ENCODE results near the gene GRPEL2.
"Not testable (repeated sequence)": the region's sequence is repeated elsewhere in the genome, so short reads cannot be mapped to it uniquely, and the experiment has no call there.

GRPEL2 gene

DNA sequence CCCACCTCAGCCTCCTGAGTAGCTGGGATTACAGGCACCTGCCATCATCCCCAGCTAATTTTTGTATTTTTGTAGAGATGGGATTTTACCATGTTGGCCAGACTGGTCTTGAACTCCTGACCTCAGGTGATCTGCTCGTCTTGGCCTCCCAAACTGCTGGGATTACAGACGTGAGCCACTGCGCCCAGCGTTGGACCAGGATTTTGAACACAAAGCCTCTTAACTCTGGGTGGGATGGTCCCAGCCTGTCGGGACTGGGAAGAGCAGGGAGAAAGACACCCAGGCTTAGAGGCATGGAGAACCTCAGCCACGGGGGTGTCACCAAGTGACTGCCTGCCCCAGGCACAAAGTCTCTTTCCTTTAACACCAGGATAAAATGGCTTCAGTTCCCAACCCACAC, 45.8 kb downstream of the GRPEL2 start:
- not testable (repeated sequence) for H3K4me1 ChIP-seq (ENCODE audit: control insufficient read depth, insufficient read depth, low read length); H3K27me3 ChIP-seq (ENCODE audit: control insufficient read depth, insufficient read depth, low read length); H3K9me3 ChIP-seq (replicated peaks; ENCODE audit: low read length); H3K4me2 ChIP-seq (ENCODE audit: low read length); H3K4me3 ChIP-seq (ENCODE audit: low read length); H3K9ac ChIP-seq (ENCODE audit: low read depth, low read length); H3K36me3 ChIP-seq (ENCODE audit: insufficient read depth, low read length)

- Histone ChIP-seq H3K4me3 (ENCODE audit: low read length) (no peak overlapping the region), H3K9me3 (replicated peaks; ENCODE audit: low read length) (no peaks in the 10 kb centered on the region), H3K4me1 (ENCODE audit: control insufficient read depth, insufficient read depth, low read length) (peaks cover 6% of the 10 kb centered on the region), H3K9ac (ENCODE audit: low read depth, low read length) (no peak overlapping the region), H3K27me3 (ENCODE audit: control insufficient read depth, insufficient read depth, low read length) (no peaks in the 10 kb centered on the region), H3K4me2 (ENCODE audit: low read length) (no peak overlapping the region), H3K36me3 (ENCODE audit: insufficient read depth, low read length) (no peaks in the 10 kb centered on the region)
These were observed 46.2 kb downstream of the GRPEL2 start for GRCh38 chr5:149391524-149391923.

DNA sequence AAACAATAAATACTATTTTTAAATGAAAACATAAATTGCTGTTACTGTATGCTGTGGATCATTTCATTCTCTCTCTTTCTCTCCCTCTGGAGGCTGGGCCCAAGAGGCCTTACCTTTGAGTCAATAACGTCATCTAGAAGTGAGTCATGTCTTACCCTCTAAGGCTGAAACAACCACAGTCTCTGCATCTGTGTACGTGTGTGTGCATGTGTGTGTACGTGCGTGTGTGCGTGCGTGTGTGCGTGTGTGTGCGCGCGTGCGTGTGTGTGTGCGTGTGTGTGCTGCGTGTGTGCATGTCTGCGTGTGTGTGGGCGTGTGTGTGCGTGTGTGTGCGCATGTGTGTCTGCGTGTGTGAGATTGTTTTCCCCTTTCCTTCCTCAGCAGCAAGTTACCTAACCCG, 47.4 kb downstream of the GRPEL2 start:
- H3K27me3 ChIP-seq (ENCODE audit: control insufficient read depth, insufficient read depth, low read length): no peaks in the 10 kb centered on the region
- H3K4me1 ChIP-seq (ENCODE audit: control insufficient read depth, insufficient read depth, low read length): peaks cover 5% of the 10 kb centered on the region
- H3K9ac ChIP-seq (ENCODE audit: low read depth, low read length): no peak overlapping the region
- H3K4me3 ChIP-seq (ENCODE audit: low read length): no peak overlapping the region
- no peaks in the 10 kb centered on the region for H3K9me3 ChIP-seq (replicated peaks; ENCODE audit: low read length)
- H3K4me2 ChIP-seq (ENCODE audit: low read length): no peak overlapping the region
- H3K36me3 ChIP-seq (ENCODE audit: insufficient read depth, low read length): no peaks in the 10 kb centered on the region

- not testable (repeated sequence) for H3K4me2 ChIP-seq (ENCODE audit: low read length); H3K4me3 ChIP-seq (ENCODE audit: low read length); H3K9ac ChIP-seq (ENCODE audit: low read depth, low read length); H3K36me3 ChIP-seq (ENCODE audit: insufficient read depth, low read length); H3K27me3 ChIP-seq (ENCODE audit: control insufficient read depth, insufficient read depth, low read length); H3K4me1 ChIP-seq (ENCODE audit: control insufficient read depth, insufficient read depth, low read length); H3K9me3 ChIP-seq (replicated peaks; ENCODE audit: low read length)
These were observed 49.7 kb downstream of the GRPEL2 start for GRCh38 chr5:149394996-149395395.

- Histone ChIP-seq H3K9me3 (replicated peaks; ENCODE audit: low read length) (no peaks in the 10 kb centered on the region), H3K27me3 (ENCODE audit: control insufficient read depth, insufficient read depth, low read length) (no peaks in the 10 kb centered on the region), H3K36me3 (ENCODE audit: insufficient read depth, low read length) (no peaks in the 10 kb centered on the region), H3K4me3 (ENCODE audit: low read length) (no peak overlapping the region), H3K9ac (ENCODE audit: low read depth, low read length) (no peak overlapping the region), H3K4me1 (ENCODE audit: control insufficient read depth, insufficient read depth, low read length) (no peaks in the 10 kb centered on the region), H3K4me2 (ENCODE audit: low read length) (no peak overlapping the region)
These were observed 52.2 kb downstream of the GRPEL2 start for GRCh38 chr5:149397530-149397929.

- H3K4me1 ChIP-seq (ENCODE audit: control insufficient read depth, insufficient read depth, low read length); H3K4me3 ChIP-seq (ENCODE audit: low read length); H3K9me3 ChIP-seq (replicated peaks; ENCODE audit: low read length); H3K9ac ChIP-seq (ENCODE audit: low read depth, low read length); H3K4me2 ChIP-seq (ENCODE audit: low read length); H3K27me3 ChIP-seq (ENCODE audit: control insufficient read depth, insufficient read depth, low read length); H3K36me3 ChIP-seq (ENCODE audit: insufficient read depth, low read length): not testable (repeated sequence)
These were observed 53.5 kb downstream of the GRPEL2 start for GRCh38 chr5:149398747-149399266.

DNA sequence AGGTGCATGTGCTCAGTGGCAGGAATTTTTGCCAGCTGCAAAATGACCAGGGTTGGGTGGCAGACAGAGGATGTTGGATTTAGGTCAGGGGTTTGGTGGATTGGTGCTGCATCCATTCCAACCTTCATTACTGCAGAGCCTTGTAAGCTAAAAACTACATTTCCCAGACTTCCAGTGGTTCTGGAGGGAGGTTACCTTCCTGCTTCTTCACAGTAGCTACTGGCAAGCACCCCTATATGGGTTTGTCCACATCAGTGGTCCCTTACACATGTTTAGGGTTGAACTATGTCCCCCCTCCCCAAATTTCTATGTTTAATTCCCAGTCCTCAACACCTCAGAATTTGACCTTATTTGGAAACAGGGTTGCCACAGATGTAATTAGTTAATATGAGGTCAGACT, 54.5 kb downstream of the GRPEL2 start:
- no peaks in the 10 kb centered on the region for H3K9me3 ChIP-seq (replicated peaks; ENCODE audit: low read length)
- no peaks in the 10 kb centered on the region for H3K27me3 ChIP-seq (ENCODE audit: control insufficient read depth, insufficient read depth, low read length)
- no peak overlapping the region for H3K4me3 ChIP-seq (ENCODE audit: low read length)
- no peak overlapping the region for H3K9ac ChIP-seq (ENCODE audit: low read depth, low read length)
- no peak overlapping the region for H3K4me2 ChIP-seq (ENCODE audit: low read length)
- peaks cover 14% of the 10 kb centered on the region for H3K4me1 ChIP-seq (ENCODE audit: control insufficient read depth, insufficient read depth, low read length)
- no peaks in the 10 kb centered on the region for H3K36me3 ChIP-seq (ENCODE audit: insufficient read depth, low read length)

- Histone ChIP-seq H3K9ac (ENCODE audit: low read depth, low read length) (no peak overlapping the region), H3K4me1 (ENCODE audit: control insufficient read depth, insufficient read depth, low read length) (peaks cover 18% of the 10 kb centered on the region), H3K27me3 (ENCODE audit: control insufficient read depth, insufficient read depth, low read length) (no peaks in the 10 kb centered on the region), H3K9me3 (replicated peaks; ENCODE audit: low read length) (no peaks in the 10 kb centered on the region), H3K4me2 (ENCODE audit: low read length) (no peak overlapping the region), H3K4me3 (ENCODE audit: low read length) (no peak overlapping the region), H3K36me3 (ENCODE audit: insufficient read depth, low read length) (no peaks in the 10 kb centered on the region)
These were observed 55.0 kb downstream of the GRPEL2 start for GRCh38 chr5:149400304-149400703.

- Histone ChIP-seq H3K4me1 (ENCODE audit: control insufficient read depth, insufficient read depth, low read length) (peaks cover 18% of the 10 kb centered on the region), H3K4me3 (ENCODE audit: low read length) (no peak overlapping the region), H3K9me3 (replicated peaks; ENCODE audit: low read length) (no peaks in the 10 kb centered on the region), H3K36me3 (ENCODE audit: insufficient read depth, low read length) (no peaks in the 10 kb centered on the region), H3K27me3 (ENCODE audit: control insufficient read depth, insufficient read depth, low read length) (no peaks in the 10 kb centered on the region), H3K9ac (ENCODE audit: low read depth, low read length) (no peak overlapping the region), H3K4me2 (ENCODE audit: low read length) (no peak overlapping the region)
These were observed 55.8 kb downstream of the GRPEL2 start for GRCh38 chr5:149401051-149401450.

DNA sequence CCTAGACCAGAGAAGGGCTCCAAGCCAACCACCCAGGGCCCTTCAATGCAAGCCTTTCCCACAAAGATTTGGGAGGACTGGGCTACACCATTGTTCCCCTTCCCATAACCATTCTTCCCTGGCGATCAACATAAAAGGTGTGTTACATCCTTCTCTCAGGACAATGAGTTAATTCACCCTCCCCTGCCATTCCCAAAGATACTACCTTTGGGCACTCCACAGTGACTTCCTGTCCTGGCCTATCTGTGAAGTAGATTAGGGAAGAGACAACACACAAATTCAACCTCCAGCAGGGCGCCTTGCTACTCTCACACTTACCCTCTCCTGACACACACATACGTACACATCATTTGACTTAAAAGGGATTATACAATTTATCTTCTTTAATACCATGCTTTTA, 57.0 kb downstream of the GRPEL2 start:
- H3K4me1 ChIP-seq (ENCODE audit: control insufficient read depth, insufficient read depth, low read length): peaks cover 23% of the 10 kb centered on the region
- H3K36me3 ChIP-seq (ENCODE audit: insufficient read depth, low read length): no peaks in the 10 kb centered on the region

More for the DNA sequence above, 57.0 kb downstream of the GRPEL2 start:
- no peaks in the 10 kb centered on the region for H3K27me3 ChIP-seq (ENCODE audit: control insufficient read depth, insufficient read depth, low read length)
- no peak overlapping the region for H3K9ac ChIP-seq (ENCODE audit: low read depth, low read length)
- no peak overlapping the region for H3K4me2 ChIP-seq (ENCODE audit: low read length)
- no peak overlapping the region for H3K4me3 ChIP-seq (ENCODE audit: low read length)
- no peaks in the 10 kb centered on the region for H3K9me3 ChIP-seq (replicated peaks; ENCODE audit: low read length)
